Suppressor macrophage treated with lipopolysaccharide for 1 hour (primary cell): ENCODE measurements around the gene FAM193B.
A peak's percentile ranks its signal among the peaks of the same experiment; 100 is the strongest.
"Not testable (repeated sequence)": the region's sequence is repeated elsewhere in the genome, so short reads cannot be mapped to it uniquely, and the experiment has no call there.

Experiments used
- DNase-seq, 3 donors: peaks; one replicate each; pipeline ENCODE4 v3.0.0-alpha.2; 2020 to 2022

The FAM193B gene

DNA sequence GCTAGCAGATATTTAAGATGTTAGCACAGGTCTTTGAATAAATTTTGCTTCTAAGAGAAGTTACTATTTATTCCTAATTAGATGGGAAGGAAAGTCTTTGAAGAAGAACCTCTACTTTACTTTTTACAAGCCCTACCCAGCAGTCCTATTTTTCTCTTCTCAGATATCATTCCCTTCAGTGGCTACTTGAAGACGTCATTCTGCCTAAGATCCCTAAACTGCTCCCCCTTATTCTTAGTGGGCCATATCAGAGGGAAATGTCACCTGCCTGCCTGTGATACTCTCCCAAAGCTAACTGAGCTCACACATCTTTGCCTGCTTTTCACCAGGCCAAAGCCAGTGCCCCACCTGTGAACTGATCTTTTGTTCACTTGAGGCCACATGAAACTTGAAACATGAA, 21.1 kb upstream of the FAM193B start:
- no peak for DNase-seq

DNA sequence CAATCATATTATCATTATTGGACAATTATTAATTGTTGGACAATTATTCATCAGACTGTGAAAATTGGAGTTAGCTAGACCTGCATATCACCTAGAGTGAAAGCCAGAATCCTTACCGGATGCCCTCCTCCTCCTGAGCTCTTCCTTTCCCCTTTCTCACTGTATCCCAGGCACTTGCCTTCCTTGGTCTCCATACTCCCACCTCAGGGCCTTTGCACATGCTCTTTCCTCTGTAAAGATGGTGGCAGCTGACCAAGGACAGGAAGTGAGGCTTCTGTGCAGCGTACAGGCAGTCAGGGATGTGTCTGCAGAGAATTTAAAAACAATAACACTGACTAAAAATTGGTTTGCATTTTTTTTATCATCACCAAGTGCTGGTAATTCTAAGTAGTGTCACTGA, 15.5 kb upstream of the FAM193B start:
- DNase-seq = no peak

DNA sequence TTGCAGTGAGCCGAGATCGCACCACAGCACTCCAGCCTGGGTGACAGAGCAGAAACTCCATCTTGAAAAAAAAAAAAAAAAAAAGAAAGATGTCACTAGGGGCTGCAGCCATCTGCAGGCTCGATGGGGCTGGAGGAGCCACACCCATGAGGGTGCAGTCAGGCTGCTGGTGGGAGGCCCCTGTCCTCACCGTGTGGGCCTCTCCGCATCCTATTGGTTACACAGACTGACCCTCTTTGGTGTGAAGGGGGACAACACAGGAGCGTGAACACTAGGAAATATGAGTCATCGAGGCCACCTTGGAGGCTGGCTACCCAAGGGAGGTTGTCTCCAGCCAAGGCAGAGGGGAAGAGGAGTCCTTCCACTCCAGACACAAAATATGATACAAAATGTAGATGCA, 14.0 kb upstream of the FAM193B start:
- no peak for DNase-seq

DNA sequence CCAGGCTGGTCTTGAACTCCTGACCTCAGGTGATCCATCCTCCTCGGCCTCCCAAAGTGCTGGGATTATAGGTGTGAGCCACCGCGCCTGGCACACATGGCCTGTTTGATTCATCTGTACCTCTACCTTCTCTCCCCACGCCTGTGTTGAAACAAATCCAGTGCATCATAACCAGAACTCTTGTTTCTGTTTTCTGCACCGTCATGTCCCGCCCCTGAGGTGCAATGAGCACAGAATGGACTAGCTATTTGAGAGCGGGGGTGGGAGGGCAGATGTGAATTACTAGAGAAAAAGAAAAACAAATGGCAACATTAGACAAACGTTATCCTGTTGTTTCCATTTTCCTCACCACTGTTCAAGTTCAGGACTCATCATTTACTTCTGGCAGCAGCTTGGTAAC, 10.7 kb upstream of the FAM193B start:
- no peak for DNase-seq

DNA sequence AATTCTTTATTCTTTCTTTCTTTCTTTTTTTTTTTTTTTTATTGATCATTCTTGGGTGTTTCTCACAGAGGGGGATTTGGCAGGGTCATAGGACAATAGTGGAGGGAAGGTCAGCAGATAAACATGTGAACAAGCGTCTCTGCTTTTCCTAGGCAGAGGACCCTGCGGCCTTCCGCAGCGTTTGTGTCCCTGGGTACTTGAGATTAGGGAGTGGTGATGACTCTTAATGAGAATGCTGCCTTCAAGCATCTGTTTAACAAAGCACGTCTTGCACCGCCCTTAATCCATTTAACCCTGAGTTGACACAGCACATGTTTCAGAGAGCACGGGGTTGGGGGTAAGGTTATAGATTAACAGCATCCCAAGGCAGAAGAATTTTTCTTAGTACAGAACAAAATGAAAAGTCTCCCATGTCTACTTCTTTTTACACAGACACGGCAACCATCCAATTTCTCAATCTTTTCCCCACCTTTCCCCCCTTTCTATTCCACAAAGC, 5.1 kb upstream of the FAM193B start:
- not testable (repeated sequence) for DNase-seq

DNA sequence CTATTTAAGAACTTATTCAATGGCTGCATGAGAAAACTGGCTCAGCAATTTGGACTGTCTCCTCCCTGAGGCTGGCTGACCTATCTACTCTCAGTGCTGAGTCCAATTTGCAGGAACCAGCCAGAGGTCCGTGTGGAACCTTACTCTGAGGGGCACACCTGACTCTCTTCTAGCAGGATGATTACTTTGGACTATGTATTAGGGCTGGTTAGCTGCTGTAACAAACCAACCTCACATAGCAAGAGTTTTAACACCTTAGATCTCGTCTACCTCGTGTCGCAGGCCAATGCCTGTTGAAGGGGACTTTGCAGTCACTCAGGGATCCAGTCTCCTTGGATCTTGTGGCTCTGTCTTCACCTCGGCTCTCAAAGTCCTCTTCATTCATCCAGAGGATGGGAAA, 3.4 kb upstream of the FAM193B start:
- no peak for DNase-seq

DNA sequence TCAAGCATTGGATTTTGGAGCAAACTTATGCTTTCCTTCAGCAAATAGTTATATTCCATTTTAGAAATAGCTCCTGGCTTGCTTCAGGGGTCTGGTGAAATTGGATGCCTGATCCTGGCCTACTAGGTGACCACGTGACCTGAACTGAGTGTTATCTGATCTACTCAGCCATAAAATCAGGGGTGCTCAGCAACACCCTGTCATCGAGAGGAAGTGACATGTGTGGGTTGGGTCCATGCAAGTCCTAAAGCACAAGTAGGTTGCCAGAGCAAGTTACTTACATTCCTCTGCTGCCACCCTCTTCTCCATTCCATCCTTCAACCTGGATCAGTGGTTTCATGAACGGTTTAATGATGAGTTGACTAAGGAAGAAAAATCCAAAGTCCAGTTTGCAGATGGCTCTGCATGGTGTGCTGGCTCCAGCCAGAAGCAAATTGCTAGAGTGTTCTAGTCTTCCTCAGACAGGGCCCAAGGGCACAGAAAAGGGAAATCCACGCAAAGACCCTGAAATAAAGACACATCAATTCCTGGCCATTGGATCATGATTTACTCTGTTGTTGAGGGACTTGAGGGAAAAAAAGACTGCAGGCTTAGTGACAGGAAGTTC, 2.8 kb upstream of the FAM193B start:
- peak in 1 of 3 donors; percentile 10 for DNase-seq

DNA sequence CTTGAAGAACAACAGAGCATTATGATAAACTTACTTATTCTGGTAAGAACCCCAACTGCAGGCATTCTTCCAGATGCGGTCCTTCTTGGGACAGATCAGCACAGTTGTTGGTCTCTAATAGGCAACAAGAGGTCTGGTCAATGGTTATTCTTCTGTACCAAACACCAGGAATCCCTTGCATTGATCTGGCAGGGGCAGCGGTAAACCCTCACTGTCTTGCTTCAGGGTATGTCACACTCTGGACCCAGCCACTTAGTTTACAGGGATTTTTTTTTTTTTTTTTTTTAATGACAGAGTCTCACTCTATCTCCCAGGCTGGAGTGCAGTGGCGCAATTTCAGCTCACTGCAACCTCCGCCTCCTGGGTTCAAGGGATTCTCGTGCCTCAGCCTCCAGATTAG, 1.3 kb upstream of the FAM193B start:
- no peak for DNase-seq

DNA sequence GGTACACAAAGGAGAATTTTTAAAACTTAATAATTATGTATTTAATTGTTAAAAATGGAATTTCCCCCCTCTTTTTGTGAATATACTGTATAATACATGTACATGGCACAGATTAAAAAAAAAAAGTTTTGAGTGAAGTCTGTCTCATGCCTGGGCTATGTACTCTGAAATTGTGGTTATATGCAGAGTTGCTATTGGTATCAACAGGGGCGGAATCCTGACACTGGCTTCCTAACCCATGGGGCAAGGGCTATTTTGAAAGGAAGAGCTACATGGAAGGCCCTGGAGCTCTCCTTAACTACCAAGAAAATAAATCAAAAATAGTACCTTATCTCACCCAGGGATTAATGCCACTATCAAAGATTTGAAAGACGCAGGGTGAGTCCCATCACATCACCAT, 865 bp upstream of the FAM193B start:
- no peak for DNase-seq

DNA sequence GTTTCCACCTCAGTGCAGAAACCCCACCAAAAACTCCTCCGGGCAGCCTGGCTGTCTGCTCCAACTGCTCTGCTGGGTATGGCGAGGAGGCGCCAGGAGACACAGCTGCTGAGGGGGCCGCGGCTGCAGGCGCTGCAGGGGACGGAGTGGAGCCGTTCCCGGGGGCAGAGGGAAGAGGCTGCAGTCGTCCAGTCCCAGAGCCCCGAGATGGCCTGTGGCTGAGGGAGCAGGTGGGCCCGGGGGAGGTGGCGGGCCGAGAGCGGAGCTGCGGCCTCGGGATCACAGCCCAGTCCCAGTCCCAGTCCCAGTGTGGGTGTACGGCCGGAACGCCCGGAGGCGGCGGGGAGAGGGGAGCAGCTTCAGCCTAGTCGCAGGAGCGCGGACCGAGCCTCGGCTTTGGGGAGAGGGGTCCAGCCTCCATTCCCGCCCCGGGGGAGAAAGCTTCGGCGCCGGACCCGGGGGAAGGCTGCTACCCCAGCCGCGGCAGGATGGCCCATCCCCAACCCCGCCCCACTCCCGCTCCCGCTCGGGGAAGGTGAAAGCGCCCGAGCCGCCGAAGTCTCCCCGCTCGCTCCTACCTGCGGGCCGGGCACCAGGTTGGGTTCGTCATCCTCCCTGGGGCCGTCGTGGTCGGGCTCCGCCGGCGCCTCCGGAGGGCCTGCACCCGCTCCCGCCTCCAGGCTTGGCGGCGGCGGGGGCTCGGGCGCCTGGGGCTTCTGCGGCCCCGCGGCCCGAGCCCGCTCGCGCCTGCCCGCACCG, 513 bp downstream of the FAM193B start:
- peak; percentile 21 to 60 (median 36) for DNase-seq

DNA sequence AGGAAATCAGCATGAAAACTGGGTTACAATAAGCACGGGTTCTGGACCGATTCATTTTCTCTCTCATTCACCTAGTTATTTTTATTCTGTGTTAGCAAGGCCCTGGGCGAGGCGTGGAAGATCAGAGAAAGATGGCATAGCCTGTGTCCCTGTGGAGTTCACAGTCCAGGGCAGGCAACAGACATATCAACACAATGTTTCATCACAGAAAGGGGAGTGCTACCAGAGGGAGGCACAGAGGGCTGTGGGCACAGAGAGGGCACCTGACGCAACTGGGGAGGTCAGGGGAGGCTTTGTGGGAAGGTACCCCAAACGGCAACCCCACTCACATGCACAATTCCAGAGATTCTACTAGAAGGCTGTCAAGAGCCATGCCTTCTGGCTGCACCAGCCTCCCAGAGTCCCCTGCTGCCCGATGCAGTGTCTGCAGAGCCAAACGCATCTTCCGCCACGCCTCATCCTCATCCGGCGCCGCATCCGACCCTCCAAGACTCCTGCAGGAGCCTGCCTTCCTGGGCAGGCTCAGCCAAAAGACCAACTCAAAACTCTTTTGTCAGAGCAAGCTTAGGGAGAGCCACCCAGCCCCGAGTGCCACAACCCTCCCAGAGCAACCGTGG, 1.4 kb downstream of the FAM193B start:
- DNase-seq = no peak

DNA sequence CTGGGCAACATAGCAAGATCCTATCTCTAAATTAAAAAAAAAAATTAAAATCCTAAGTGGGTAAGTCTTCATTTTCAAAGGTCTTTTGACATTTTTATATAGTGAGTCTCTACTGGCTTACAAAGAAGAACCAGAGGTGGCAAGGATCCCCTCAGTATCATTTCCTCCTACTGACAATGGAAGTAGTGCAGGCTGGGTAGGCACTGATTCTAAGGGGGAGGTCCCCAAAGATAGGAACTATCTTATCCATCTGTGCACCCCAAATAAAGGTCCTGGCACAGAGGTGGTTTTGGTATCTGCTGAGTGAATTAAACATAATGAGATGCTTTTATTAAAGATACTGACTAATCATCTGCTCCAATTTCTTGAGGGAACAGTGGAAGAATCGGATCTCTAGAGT, 4.2 kb downstream of the FAM193B start:
- peak in 1 of 3 donors; percentile 16 for DNase-seq

DNA sequence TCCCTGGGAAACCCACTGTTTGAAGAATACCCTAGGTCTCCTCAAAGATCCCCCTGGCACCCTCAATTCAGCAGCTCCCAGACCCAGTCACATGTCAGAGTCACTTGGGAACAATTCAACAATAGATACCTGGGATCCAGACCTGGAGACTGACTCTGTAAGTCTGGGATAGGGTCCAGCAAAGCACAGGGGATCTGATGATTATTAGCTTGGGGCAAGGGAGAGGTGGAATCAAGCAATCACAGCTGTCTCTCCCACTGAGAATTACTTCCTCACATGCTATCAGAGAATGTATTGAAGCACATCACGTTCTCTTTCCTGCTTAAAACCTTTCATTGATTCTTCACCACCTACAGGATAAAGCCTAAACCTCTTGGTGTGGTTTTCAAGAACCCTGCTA, 5.9 kb downstream of the FAM193B start:
- DNase-seq = no peak

DNA sequence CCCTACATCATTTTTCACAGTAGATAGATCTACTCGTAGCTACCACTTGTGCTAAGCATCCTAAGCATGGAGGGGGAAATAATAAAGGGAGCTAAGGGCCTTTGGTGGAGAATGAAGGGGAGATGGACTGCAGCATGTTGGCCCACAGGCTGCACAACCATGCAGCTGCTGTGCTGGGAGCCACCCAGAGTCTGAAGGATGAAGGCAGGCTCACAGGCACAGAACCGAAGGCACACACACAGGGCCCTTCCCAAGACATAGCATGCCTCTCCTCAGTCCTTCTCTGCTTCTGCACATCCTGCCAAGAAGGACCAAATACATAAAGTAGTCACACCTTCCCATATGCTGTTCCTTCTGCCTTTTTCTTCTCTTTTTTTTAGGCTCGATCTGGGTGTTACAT, 6.6 kb downstream of the FAM193B start:
- DNase-seq = no peak

DNA sequence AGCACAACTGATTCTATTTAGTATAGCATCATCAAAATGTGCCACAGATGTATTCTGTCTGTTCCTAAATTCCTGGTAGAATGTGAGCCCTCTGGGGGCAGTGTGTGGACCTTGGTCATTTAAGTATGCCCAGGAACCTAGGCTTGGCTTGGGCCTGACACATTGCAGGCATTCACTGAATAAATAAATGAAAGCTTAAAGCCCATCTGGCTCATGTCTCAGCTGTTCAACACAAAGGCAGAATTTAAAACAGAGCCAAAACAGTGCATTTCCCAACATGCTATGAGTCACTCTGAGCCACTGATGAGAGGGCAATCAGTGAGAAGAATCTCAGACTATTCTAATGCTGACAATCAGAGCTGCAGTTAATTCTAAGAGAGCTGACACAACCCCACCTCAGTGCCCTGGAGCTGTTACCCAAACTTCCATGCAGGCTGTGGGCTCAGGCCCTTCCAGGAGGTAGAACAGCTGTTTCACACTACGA, 8.1 kb downstream of the FAM193B start:
- DNase-seq = peak; percentile 74 to 91 (median 90)

DNA sequence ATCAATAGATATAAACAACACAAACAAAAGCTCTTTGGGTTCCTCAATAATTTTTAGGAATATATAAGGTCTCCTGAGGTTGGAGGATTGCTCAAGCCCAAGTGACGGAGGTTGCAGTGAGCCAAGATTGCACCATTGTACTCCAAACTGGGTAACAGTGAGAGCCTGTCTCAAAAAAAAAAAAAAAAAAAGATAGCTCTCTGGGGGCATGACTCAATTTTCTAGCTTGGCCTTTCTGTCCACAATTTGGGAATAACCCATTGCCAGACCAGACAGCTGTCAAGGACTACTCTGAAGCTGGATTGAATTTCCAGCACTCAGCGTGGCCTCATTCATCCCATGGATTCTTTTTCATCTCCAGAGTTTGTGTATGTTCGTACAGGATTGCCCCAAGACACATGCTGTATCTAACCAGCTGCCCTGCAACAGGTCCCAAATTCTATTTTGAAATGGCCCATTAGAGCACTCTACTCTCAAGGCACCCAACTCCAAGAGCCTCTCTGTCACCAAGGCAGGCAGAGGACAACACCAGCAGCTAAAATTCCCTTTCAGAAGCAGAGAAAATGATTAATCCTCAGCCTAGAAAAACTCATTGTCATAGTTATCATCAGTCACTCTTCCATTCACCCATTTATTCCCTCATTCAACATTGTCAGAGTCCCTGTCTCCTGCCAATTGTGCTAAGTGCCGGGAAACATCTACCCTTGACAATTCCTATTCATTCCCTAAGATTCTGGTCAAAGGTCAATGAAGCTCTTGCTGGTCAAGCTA, 8.7 kb downstream of the FAM193B start:
- peak; percentile 88 to 94 (median 94) for DNase-seq

DNA sequence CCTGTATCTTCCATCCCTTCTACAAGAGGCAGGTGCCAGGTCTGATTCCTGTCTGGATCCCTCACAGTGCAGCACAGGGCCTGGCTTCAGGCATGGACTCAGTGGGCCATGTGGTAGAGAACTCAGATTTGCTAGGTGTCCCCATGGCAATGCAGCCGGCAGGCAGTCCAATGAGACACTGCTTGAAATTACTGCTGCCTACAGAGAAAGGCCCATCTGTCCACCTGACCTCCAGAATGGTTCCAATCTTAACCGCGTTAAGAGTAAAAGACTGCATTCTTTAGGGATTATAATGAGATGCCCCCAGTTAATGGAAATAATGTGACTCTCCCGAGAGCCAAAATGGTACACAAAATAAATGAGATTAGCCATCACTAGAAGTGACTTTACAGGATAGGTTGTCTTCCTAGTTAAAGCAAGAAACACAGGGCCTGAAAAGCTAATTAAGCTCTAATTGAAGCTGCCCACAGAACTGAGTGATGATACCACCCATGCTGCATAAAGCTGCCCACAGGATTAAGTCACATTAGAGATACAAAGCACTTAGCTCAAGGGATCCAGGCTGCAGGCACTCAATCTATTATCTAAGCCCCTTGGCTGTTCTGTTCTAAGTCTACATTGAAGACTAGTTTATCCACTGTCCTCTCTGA, 11.4 kb downstream of the FAM193B start:
- no peak for DNase-seq

DNA sequence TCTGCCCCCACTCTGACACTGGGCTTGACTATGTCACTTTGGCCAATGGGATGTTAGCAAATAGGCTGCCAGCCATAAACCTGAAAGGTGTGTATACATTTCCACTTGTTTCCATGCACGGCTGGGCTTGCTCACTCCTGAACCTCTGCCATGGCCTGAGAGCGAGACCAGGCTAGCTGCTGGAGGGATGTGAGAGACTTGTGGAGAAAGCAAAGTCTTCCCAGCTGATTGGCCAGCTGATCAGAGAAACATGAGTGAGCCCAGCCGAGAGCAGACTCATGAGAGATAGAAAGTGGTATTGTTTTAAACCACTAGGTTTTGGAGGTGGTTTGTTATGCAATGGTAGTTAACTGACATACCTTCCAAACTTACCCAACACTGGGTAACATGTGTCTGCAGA, 13.9 kb downstream of the FAM193B start:
- no peak for DNase-seq

DNA sequence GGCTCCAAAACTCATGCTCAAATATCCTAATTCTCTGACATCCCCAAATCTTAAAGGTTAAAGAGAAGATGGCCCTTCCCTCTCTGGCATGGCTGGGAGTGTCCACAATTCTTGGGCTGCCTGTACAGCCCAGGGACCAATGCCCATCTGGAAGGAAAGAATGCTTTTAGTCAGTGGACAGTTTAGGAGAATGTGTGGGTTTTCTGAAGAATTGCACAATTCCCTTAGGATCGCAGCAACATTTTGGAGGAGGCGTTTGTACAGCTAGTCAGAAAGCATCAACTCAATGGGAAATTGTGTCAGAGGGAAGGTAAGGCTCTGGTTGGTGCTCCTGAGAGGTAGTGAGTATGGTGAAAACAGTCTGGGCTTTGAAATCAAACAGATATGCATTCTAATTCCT, 15.0 kb downstream of the FAM193B start:
- DNase-seq = no peak

DNA sequence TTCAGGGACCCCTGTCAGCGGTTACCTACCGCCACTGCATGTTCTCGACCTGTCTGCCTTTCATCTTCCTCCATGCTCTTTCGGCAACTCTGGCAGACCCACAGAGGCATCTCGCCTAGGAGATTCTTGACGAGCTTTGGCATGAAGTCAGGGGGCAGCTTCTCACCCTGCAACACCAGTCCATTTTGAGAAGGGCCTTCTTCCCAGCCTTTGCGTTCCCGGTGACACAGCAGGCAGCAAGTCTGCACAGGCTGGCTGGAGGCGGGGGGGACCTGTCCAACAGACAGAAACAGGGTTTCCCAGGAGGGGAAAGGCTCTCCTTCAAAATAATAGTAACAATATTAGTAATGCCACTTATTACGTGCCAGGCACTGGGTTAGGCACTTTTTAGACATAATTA, 15.5 kb downstream of the FAM193B start:
- no peak for DNase-seq

DNA sequence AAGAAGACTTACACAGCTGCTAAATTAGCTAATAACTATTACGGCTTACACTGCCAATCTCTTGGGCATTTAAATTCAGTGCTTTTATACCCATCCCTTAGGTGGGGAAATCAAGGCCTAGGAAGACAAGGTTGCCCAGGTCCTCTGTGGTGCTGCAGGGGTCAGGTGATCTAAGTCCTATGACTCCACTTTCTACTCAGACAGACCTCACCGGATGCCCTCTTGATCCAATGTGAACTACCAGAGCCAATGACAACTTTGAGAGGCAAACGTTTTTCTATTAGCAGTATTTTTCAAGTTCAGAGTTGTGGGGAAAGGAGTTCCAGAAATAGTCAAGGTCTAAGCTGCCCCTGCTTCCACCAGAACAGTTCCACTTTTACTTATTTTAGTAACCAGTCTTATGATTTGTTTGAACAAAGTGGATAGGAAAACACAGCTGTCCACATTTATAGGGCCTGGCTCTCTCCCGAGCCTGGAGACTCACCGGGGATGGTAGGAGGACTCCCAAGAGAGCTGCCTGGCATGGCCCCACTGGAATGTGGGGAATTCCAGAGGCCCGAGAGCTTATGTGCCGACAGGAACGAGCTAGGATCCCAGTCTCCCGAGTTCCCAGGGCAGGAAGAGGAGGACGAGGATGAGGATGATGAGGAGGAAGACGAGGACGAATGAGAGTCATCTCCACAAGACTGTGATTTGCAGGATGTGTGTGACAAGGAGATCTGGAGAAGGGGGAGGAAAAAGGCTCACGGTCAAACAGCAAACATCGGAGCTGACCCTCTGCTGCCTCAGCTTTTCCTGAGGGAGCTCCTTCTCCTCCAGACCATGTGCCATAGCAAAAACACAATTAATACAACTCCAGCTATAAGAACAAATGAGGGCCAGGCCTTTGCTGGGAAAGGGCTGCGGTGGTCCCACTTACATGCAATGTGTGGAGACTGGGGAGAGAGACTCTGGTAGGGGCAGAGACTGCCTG, 16.7 kb downstream of the FAM193B start:
- DNase-seq = no peak
